NCI-H2107 treated with DMSO at 0.1 percent for 48 hours (cell line): ENCODE measurements around the gene C1QTNF4.
"Not testable (repeated sequence)": the region's sequence is repeated elsewhere in the genome, so short reads cannot be mapped to it uniquely, and the experiment has no call there.

Source experiments
- DNase-seq: peaks from one replicate; lab custom pipeline; 2025; ENCODE audit not compliant: unreplicated experiment; lab: John Stamatoyannopoulos, UW

C1QTNF4 gene

DNA sequence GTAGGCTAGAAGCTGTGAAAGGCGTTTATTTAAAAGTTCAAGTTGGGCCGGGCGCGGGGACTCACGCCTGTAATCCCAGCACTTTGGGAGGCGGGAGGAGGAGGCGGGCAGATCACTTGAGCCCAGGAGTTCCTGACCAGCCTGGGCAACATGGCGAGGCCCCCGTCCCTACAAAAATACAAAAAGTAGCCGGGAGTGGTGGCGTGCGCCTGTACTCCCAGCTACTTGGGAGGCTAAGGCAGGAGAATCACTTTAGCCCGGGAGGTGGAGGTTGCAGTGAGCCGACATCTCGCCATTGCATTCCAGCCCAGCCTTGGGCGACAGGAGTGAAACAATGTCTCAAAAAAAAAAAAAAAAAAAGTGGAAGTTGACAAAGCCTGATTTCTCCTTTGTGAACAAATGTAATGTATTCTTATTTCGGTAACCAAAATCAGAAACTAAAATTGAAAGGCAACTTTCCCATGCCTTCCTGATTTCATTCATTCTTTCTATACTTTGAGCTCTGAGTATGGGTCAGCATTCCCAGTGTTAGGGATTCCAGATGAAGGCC is 28.0 kb downstream of the C1QTNF4 start:
- DNase-seq = no peak

GRCh38 chr11:47565340-47566148 is 28.7 kb downstream of the C1QTNF4 start, which contains the start of gene PTPMT1:
TSS of gene PTPMT1 (plus strand) at chr11:47565599. CDS start at chr11:47565623, 24 bp downstream.
- DNase-seq = no peak

DNA sequence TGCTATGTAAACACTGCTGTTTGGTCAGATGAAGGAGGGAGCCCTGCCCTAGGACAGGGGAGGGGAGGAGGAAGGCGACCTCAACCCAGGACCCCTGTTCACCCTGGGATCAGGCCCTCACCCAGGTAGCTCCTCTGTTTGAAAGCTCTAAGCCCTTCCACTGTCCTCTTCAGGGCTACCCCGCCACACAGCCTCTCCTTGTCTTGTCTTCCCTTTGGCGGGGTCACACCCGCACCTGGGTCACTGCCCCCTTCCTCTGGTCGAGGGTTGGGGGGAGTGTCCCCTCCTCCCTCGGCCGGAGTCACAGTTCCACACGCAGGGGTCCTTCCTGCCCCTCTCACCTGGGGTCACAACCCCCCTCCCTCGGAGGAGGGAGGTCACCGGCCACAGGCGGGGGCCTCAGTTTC is 29.3 kb downstream of the C1QTNF4 start:
- DNase-seq = no peak

- DNase-seq = not testable (repeated sequence)
Measured at GRCh38 chr11:47564366-47564765, 29.8 kb downstream of the C1QTNF4 start.

- DNase-seq = not testable (repeated sequence)
Measured at GRCh38 chr11:47562393-47562792, 31.8 kb downstream of the C1QTNF4 start.

DNA sequence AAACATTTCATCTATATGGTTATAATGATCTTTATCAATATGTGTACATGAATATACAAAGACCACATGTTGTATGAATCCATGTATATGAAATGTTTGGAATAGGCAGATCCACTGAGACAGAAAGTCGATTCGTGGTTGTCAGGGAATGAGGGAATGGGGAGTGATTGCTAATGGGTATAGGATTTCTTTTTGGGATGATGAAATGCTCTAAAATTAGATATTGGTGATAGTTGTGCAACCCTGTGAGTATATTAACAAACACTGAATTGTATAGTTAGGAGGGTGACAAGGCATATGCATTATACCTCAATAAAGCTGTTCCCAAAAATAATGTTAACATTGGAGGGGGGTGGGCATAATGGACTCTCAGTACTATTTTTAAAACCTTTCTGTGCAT is 33.8 kb downstream of the C1QTNF4 start:
- no peak for DNase-seq

GRCh38 chr11:47558695-47559094 is 35.5 kb downstream of the C1QTNF4 start:
- DNase-seq = no peak

- DNase-seq = not testable (repeated sequence)
Measured at GRCh38 chr11:47557004-47557403, 37.2 kb downstream of the C1QTNF4 start.

DNA sequence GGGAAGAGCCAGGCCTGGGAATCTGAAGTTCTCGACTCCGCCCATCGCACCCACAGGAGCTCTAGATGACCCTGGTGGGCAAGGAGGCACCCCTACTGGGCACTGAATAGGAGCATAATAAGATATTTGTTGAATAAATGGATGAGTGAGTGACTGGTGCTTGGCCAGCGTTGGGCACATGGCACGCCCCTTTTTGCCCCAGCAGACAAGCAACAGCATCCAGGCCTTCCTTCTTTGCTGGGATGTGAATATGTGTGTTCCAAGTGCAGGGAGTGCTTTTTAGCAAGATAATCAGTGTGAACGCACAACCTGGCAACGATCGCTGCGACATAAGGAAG is 40.8 kb downstream of the C1QTNF4 start:
- no peak for DNase-seq

- peak; percentile 73 for DNase-seq
Measured at GRCh38 chr11:47552566-47553405, 41.4 kb downstream of the C1QTNF4 start, which contains the start of gene CELF1. TSS of gene CELF1 (minus strand) at chr11:47553132. CDS start at chr11:47499523, 53,609 bp downstream.

GRCh38 chr11:47552056-47552565 is 42.1 kb downstream of the C1QTNF4 start:
- no peak for DNase-seq

DNA sequence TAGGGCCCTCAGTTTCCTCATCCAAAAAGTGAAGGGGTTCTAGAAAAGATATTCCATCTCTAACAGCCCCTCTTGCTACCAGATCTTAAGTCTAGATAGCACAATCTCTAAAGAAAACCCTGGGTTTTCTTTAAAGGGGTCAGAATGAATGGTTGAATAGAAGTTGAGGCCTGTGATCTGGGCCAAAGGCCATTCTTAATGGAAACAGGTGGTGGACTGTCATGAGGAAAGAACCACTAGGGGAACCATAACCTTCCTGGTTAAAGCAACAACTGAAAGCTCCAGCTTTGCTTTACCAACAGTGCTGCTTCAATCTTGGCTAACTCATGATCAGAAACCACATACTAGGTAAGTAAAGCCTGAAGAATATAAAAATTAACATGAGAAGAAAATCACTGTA is 43.1 kb downstream of the C1QTNF4 start:
- no peak for DNase-seq

- no peak for DNase-seq
Measured at GRCh38 chr11:47550288-47551047, 43.7 kb downstream of the C1QTNF4 start.

- DNase-seq = not testable (repeated sequence)
Measured at GRCh38 chr11:47546274-47546673, 47.9 kb downstream of the C1QTNF4 start.

- no peak for DNase-seq
Measured at GRCh38 chr11:47545298-47545697, 48.9 kb downstream of the C1QTNF4 start.

DNA sequence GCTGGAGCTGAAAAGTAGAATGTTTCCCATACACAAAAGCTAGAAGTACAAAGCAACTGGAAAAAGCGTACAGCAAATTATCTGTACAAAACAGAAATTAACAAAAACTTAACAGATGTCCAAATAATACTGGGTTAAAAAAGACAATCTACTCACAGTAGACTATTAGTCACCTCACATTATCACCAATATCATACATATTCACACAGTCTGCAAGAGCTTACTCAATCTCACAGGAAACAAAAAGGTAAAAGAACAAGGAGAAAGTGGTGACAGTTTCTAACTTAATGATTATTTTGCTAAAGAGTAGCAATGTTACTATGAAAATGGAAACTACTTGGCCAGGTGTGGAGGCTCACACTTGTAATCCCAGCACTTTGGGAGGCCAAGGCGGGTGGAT is 53.1 kb downstream of the C1QTNF4 start:
- no peak for DNase-seq

GRCh38 chr11:47539681-47540039 is 54.6 kb downstream of the C1QTNF4 start:
- DNase-seq = no peak
